ENCODE data around the gene CARNS1.
A peak's percentile ranks its signal among the peaks of the same experiment; 100 is the strongest.

CARNS1 gene

GRCh38 chr11:67391304-67392182, 23.9 kb upstream of the CARNS1 start, which contains the start of gene RAD9A:
RAD9A (plus strand) TSS chr11:67391986; CDS start chr11:67392045, 59 bp downstream.
- CTCF ChIA-PET = interaction anchor here (0.6 to 25.8 kb wide), 8 partner anchors 9 to 99 kb away, joined by 3 to 892 read pairs (median 4); partner anchors contain the start of genes POLD4, PPP1CA and TBC1D10C
- H3K27ac ChIP-seq (ENCODE audit: insufficient read depth in 1 of 2, low read depth in 1 of 2, low read length in 2 of 2, poor library complexity in 1 of 2, severe bottlenecking in 2 of 2) = peak within 1 kb of the TSS; percentile 50 to 79

DNA sequence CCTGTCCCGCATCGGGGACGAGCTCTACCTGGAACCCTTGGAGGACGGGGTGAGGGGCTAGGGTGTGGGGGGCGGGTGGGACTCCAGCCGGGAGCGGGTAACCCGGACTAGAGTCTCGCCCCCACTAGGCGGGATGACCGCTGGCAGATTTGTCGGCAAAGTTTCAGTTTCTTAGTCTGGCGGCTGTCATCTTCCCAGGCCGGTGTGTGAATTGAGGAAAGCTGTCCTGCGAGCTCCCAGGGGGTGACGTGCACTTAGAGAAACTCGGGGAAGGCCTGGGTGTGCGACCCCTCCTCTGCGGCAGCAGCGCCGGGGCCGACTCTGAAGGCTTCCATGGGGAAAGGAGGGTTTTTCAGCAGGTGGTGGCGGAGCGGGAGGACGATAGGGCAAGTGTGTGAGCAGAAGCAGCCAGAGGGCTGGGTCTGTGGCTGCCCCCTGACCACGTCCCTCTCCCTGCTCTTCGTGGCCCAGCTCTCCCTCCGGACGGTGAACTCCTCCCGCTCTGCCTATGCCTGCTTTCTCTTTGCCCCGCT, 23.2 kb upstream of the CARNS1 start:
- DNase-seq = no peak
- peak overlapping the region in 1 of 2 experiments; percentile 66 for H3K27ac ChIP-seq (ENCODE audit: insufficient read depth in 1 of 2, low read depth in 1 of 2, low read length in 2 of 2, poor library complexity in 1 of 2, severe bottlenecking in 2 of 2)
- H3K27me3 ChIP-seq (replicated peaks in 2 of 5; ENCODE audit: control insufficient read depth in 4 of 5, insufficient read depth in 5 of 5, low read length in 4 of 5) = no peaks in the 10 kb centered on the region
- ChIA-PET POLR2A (interaction anchor here (0.9 to 2.3 kb wide), 3 partner anchors 9 to 73 kb away, joined by 3 to 8 read pairs (median 8); partner anchors contain the start of genes PPP1CA and TBC1D10C), CTCF (interaction anchor here (0.6 to 25.8 kb wide), 7 partner anchors 10 to 98 kb away, joined by 3 to 892 read pairs (median 3); partner anchors contain the start of genes POLD4, PPP1CA and TBC1D10C)
- peaks cover 2 to 35% (median 13%) of the 10 kb centered on the region in 4 experiments for H3K36me3 ChIP-seq (ENCODE audit: control insufficient read depth in 4 of 4, insufficient read depth in 4 of 4, low read length in 3 of 4)
- H3K9me3 ChIP-seq (ENCODE audit: control extremely low read depth in 1 of 5, control insufficient read depth in 4 of 5, insufficient read depth in 2 of 5, low read depth in 1 of 5, low read length in 4 of 5) = no peaks in the 10 kb centered on the region
- peak overlapping the region; percentile 43 to 90 (median 74) for H3K4me3 ChIP-seq (ENCODE audit: control insufficient read depth in 1 of 7, extremely low read depth in 1 of 7, insufficient read depth in 4 of 7, low read depth in 2 of 7, low read length in 6 of 7)
- WGBS (ENCODE audit: insufficient coverage) = 20% methylated on average over 25 of the region's 31 CpGs
- peaks cover 3 to 48% (median 29%) of the 10 kb centered on the region in 4 experiments for H3K4me1 ChIP-seq (ENCODE audit: control extremely low read depth in 1 of 4, control insufficient read depth in 4 of 4, insufficient read depth in 4 of 4, low read length in 3 of 4)

More at GRCh38 chr11:67391304-67392182, 23.9 kb upstream of the CARNS1 start, which contains the start of gene RAD9A:
- 0% methylated on average over 52 of the region's 75 CpGs for WGBS (ENCODE audit: insufficient coverage)
- Histone ChIP-seq H3K4me3 (ENCODE audit: control insufficient read depth in 1 of 7, extremely low read depth in 1 of 7, insufficient read depth in 4 of 7, low read depth in 2 of 7, low read length in 6 of 7) (peak within 1 kb of the TSS; percentile 46 to 90 (median 74)), H3K36me3 (ENCODE audit: control insufficient read depth in 4 of 4, insufficient read depth in 4 of 4, low read length in 3 of 4) (peaks cover 2 to 31% (median 13%) of the 10 kb centered on the region in 4 experiments), H3K4me1 (ENCODE audit: control extremely low read depth in 1 of 4, control insufficient read depth in 4 of 4, insufficient read depth in 4 of 4, low read length in 3 of 4) (peaks cover 3 to 47% (median 23%) of the 10 kb centered on the region in 4 experiments), H3K27me3 (replicated peaks in 2 of 5; ENCODE audit: control insufficient read depth in 4 of 5, insufficient read depth in 5 of 5, low read length in 4 of 5) (no peaks in the 10 kb centered on the region), H3K9me3 (ENCODE audit: control extremely low read depth in 1 of 5, control insufficient read depth in 4 of 5, insufficient read depth in 2 of 5, low read depth in 1 of 5, low read length in 4 of 5) (no peaks in the 10 kb centered on the region)
- POLR2A ChIA-PET = interaction anchor here (0.9 to 2.3 kb wide), 4 partner anchors 10 to 73 kb away, joined by 3 to 8 read pairs (median 6); partner anchors contain the start of genes POLD4, PPP1CA and TBC1D10C
- DNase-seq = peak; percentile 93 to 96 (median 95)

GRCh38 chr11:67393437-67393836, 22.0 kb upstream of the CARNS1 start:
- no peak for DNase-seq
- H3K9me3 ChIP-seq (ENCODE audit: control extremely low read depth in 1 of 5, control insufficient read depth in 4 of 5, insufficient read depth in 2 of 5, low read depth in 1 of 5, low read length in 4 of 5) = no peaks in the 10 kb centered on the region
- POLR2A ChIA-PET = interaction anchor here (1.0 kb wide), 1 partner anchor 8 kb away, joined by 4 read pairs; the partner anchor contains the start of gene PPP1CA
- peaks cover 2 to 47% (median 23%) of the 10 kb centered on the region in 4 experiments for H3K36me3 ChIP-seq (ENCODE audit: control insufficient read depth in 4 of 4, insufficient read depth in 4 of 4, low read length in 3 of 4)
- peaks cover 3 to 59% (median 38%) of the 10 kb centered on the region in 4 experiments for H3K4me1 ChIP-seq (ENCODE audit: control extremely low read depth in 1 of 4, control insufficient read depth in 4 of 4, insufficient read depth in 4 of 4, low read length in 3 of 4)
- no peak overlapping the region for H3K27ac ChIP-seq (ENCODE audit: insufficient read depth in 1 of 2, low read depth in 1 of 2, low read length in 2 of 2, poor library complexity in 1 of 2, severe bottlenecking in 2 of 2)
- 96% methylated on average over 18 of the region's 18 CpGs for WGBS (ENCODE audit: insufficient coverage)
- H3K27me3 ChIP-seq (replicated peaks in 2 of 5; ENCODE audit: control insufficient read depth in 4 of 5, insufficient read depth in 5 of 5, low read length in 4 of 5) = no peaks in the 10 kb centered on the region
- CTCF ChIA-PET = interaction anchor here (25.8 kb wide), 1 partner anchor 35 kb away, joined by 892 read pairs; the partner anchor contains the start of gene POLD4
- no peak overlapping the region for H3K4me3 ChIP-seq (ENCODE audit: control insufficient read depth in 1 of 7, extremely low read depth in 1 of 7, insufficient read depth in 4 of 7, low read depth in 2 of 7, low read length in 6 of 7)

GRCh38 chr11:67393990-67394389, 21.5 kb upstream of the CARNS1 start:
- POLR2A ChIA-PET = interaction anchor here (0.6 kb wide), 1 partner anchor 11 kb away, joined by 5 read pairs; no protein-coding TSS in a partner anchor
- H3K9me3 ChIP-seq (ENCODE audit: control extremely low read depth in 1 of 5, control insufficient read depth in 4 of 5, insufficient read depth in 2 of 5, low read depth in 1 of 5, low read length in 4 of 5) = no peaks in the 10 kb centered on the region
- no peak overlapping the region for H3K4me3 ChIP-seq (ENCODE audit: control insufficient read depth in 1 of 7, extremely low read depth in 1 of 7, insufficient read depth in 4 of 7, low read depth in 2 of 7, low read length in 6 of 7)
- DNase-seq = no peak
- H3K27ac ChIP-seq (ENCODE audit: insufficient read depth in 1 of 2, low read depth in 1 of 2, low read length in 2 of 2, poor library complexity in 1 of 2, severe bottlenecking in 2 of 2) = no peak overlapping the region
- peaks cover 3 to 64% (median 39%) of the 10 kb centered on the region in 4 experiments for H3K4me1 ChIP-seq (ENCODE audit: control extremely low read depth in 1 of 4, control insufficient read depth in 4 of 4, insufficient read depth in 4 of 4, low read length in 3 of 4)
- CTCF ChIA-PET = interaction anchor here (1.3 to 25.8 kb wide), 2 partner anchors 11 to 36 kb away, joined by 5 to 892 read pairs; partner anchors contain the start of gene POLD4
- WGBS (ENCODE audit: insufficient coverage) = 98% methylated on average over 5 of the region's 5 CpGs
- no peaks in the 10 kb centered on the region for H3K27me3 ChIP-seq (replicated peaks in 2 of 5; ENCODE audit: control insufficient read depth in 4 of 5, insufficient read depth in 5 of 5, low read length in 4 of 5)
- peaks cover 3 to 52% (median 29%) of the 10 kb centered on the region in 4 experiments for H3K36me3 ChIP-seq (ENCODE audit: control insufficient read depth in 4 of 4, insufficient read depth in 4 of 4, low read length in 3 of 4)

DNA sequence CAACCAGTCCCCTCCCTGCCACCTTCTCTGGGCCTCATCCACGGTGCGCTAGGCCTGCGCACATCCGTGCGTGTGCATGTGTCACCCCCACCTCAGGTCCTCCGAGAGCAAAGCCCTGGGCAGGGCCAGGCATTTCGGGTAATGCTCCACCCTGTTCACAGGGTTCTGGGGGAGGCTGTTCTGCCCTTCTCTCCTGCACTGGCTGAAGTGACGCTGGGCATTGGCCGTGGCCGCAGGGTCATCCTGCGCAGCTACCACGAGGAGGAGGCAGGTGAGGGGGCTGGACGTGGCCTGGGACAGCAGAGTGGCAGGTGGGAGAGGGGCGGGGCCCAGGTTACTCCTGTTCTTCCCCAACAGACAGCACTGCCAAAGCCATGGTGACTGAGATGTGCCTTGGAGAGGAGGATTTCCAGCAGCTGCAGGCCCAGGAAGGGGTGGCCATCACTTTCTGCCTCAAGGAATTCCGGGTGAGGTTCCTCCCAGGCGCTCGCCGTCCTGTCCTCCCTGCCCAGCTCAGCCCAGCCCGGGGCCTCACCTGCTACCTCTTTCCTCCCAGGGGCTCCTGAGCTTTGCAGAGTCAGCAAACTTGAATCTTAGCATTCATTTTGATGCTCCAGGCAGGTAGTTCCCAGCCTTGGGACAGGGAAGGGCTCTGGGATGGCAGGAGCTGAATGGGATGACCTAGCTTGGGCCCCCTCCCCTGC, 19.8 kb upstream of the CARNS1 start:
- Histone ChIP-seq H3K27me3 (replicated peaks in 2 of 5; ENCODE audit: control insufficient read depth in 4 of 5, insufficient read depth in 5 of 5, low read length in 4 of 5) (no peaks in the 10 kb centered on the region), H3K36me3 (ENCODE audit: control insufficient read depth in 4 of 4, insufficient read depth in 4 of 4, low read length in 3 of 4) (peaks cover 5 to 66% (median 41%) of the 10 kb centered on the region in 4 experiments), H3K9me3 (ENCODE audit: control extremely low read depth in 1 of 5, control insufficient read depth in 4 of 5, insufficient read depth in 2 of 5, low read depth in 1 of 5, low read length in 4 of 5) (no peaks in the 10 kb centered on the region), H3K27ac (ENCODE audit: insufficient read depth in 1 of 2, low read depth in 1 of 2, low read length in 2 of 2, poor library complexity in 1 of 2, severe bottlenecking in 2 of 2) (no peak overlapping the region), H3K4me1 (ENCODE audit: control extremely low read depth in 1 of 4, control insufficient read depth in 4 of 4, insufficient read depth in 4 of 4, low read length in 3 of 4) (peaks cover 1 to 70% (median 49%) of the 10 kb centered on the region in 4 experiments), H3K4me3 (ENCODE audit: control insufficient read depth in 1 of 7, extremely low read depth in 1 of 7, insufficient read depth in 4 of 7, low read depth in 2 of 7, low read length in 6 of 7) (no peak overlapping the region)
- no peak for DNase-seq
- WGBS (ENCODE audit: insufficient coverage) = 98% methylated on average over 16 of the region's 19 CpGs
- ChIA-PET POLR2A (no interaction called here), CTCF (interaction anchor here (0.8 to 1.7 kb wide), 7 partner anchors 9 to 69 kb away, joined by 3 to 6 read pairs (median 3); no protein-coding TSS in a partner anchor)

- Histone ChIP-seq H3K27me3 (replicated peaks in 2 of 5; ENCODE audit: control insufficient read depth in 4 of 5, insufficient read depth in 5 of 5, low read length in 4 of 5) (no peaks in the 10 kb centered on the region), H3K4me3 (ENCODE audit: control insufficient read depth in 1 of 7, extremely low read depth in 1 of 7, insufficient read depth in 4 of 7, low read depth in 2 of 7, low read length in 6 of 7) (peak overlapping the region in 1 of 7 experiments; percentile 53), H3K9me3 (ENCODE audit: control extremely low read depth in 1 of 5, control insufficient read depth in 4 of 5, insufficient read depth in 2 of 5, low read depth in 1 of 5, low read length in 4 of 5) (no peaks in the 10 kb centered on the region), H3K27ac (ENCODE audit: insufficient read depth in 1 of 2, low read depth in 1 of 2, low read length in 2 of 2, poor library complexity in 1 of 2, severe bottlenecking in 2 of 2) (no peak overlapping the region), H3K4me1 (ENCODE audit: control extremely low read depth in 1 of 4, control insufficient read depth in 4 of 4, insufficient read depth in 4 of 4, low read length in 3 of 4) (peaks cover 0 to 70% (median 49%) of the 10 kb centered on the region in 4 experiments), H3K36me3 (ENCODE audit: control insufficient read depth in 4 of 4, insufficient read depth in 4 of 4, low read length in 3 of 4) (peaks cover 5 to 66% (median 41%) of the 10 kb centered on the region in 4 experiments)
- whole genome bisulfite sequencing (ENCODE audit: insufficient coverage) = 98% methylated on average over 6 of the region's 7 CpGs
- POLR2A ChIA-PET = interaction anchor here (0.9 kb wide), 1 partner anchor 24 kb away, joined by 4 read pairs; no protein-coding TSS in a partner anchor
- no peak for DNase-seq
- CTCF ChIA-PET = interaction anchor here (0.8 to 1.7 kb wide), 8 partner anchors 10 to 69 kb away, joined by 3 to 6 read pairs (median 3); partner anchors contain the start of gene CLCF1
These were observed 19.3 kb upstream of the CARNS1 start for GRCh38 chr11:67396259-67396581.

Measured in common myeloid progenitor, CD34-positive (primary cell).